GM21515 (cell line): ENCODE data around the gene RITA1.
"Not testable (repeated sequence)": the region's sequence is repeated elsewhere in the genome, so short reads cannot be mapped to it uniquely, and the experiment has no call there.

Experiments used
- ATAC-seq: cut with Tn5 transposase; IDR thresholded peaks from one replicate; pipeline ENCODE4 v1.9.1; 2021; ENCODE audit not compliant: unreplicated experiment

The RITA1 gene

DNA sequence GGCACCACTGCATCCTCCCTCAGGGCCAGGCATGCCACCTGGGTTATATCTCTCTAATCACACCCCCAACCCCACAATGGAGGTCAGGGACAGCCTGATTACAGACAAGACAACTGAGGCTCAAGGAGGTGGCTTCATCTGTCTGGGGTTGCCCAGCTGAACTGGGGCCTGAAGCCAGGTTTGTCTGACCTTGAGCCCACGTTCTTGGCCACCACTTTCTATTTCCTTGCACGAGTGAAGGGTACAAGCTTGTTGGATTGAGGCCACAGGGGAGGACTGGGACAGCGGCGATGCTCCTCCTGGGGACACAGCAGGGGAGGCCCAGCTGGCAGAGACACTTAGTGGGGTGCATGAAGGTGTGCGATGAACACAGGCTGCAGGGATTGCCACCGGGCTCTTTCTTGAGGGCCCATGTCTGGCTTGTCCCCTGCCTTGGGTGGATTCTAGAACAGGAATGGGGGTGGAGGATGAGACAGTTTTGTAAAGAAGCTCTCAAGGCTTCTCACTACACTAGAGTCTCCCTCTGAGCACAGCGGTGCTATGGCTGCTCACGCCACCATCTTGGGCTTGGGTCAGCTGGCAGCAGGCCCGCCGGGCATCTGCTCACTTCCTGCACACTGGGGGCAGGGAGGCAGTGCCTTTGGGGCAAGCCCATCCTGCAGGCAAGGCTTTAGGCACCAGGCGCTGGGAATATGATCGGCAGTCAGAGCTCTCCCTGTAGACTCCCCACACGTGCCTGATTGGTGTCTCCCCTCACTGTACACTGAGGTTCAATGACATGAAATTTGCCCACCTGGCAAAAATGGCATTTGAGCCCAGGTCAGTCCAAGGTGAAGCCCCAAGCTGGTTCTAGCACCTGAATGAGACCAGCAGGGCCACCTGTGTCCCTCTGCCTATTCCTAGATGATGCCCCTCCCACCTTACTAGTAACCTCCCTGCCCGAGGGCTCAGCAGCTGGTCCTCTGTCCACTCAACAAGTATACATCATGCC lies 16.0 kb downstream of the RITA1 start:
- no peak for ATAC-seq

DNA sequence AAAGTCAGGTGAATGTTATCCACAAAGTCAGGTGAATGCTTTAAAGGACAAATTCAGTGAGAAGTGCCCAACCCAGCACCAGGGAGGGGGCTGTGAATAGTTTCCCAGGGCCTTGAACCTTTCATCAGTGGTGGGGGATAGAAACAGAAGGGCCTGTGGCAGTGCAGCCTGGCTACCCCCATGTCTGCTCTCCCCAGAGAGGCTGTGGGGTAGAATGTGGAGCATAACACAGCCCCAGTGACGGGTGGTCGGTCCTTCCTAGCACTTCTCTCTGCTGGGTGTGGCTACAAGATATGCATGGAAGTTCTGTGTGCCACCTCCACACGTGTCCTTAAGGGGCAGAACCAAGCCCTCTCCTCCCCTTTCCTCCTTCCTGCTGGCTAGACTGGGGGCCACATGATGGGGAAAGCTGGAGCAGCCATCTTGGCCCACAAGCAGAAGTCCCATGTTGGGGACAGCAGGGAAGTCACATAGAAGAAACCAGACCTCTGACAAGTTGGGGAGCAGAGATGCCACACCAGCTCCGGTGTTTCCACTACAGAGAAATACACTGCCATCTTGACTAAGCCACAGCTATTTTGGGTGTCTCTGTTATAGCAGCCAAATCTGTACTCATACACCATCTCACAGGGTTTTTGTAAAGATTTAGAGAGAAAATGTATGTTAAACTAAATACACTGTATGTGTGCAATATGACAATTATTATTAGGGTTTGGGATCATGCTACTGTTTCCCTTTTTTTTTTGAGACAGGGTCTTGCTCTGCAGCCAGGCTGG lies 17.0 kb downstream of the RITA1 start:
- no peak for ATAC-seq

DNA sequence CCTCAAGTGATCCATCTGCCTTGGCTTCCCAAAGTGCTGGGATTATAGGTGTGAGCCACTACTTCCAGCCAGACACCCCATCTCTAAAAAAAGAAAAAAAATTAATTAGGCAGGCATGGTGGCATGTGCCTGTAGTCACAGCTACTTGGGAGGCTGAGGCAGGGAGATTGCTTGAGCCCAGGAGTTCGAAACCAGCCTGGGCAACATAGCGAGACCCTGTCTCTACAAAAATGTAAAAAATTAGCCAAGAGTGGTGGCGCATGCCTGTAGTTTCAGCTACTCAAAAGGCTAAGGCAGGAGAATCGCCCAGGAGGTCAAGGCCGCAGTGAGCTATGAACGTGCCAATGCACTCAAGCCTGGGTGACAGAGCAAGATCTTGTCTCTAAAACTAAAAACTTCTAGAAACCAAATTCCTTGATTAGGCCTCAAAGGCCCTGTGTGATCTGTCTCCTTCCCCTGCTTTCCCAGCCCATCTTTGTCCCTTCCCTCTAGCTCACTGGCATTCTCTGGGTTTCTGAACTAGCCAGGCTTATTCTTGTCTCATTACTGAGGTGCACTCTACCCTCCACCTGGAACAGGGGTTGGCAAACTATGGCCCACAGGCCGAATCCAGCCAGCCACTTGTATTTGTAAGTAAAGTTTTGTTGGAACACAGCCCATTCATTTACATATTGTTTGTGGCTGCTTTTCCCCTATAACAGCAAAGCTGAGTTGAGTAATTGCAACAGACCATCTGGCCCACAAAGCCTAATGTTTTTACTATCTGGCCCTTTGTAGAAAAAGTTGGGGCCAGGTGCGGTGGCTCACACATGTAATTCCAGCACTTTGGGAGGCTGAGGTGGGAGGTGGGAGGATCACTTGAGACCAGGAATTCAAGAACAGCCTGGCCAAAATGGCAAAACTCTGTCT lies 18.6 kb downstream of the RITA1 start:
- ATAC-seq = no peak

DNA sequence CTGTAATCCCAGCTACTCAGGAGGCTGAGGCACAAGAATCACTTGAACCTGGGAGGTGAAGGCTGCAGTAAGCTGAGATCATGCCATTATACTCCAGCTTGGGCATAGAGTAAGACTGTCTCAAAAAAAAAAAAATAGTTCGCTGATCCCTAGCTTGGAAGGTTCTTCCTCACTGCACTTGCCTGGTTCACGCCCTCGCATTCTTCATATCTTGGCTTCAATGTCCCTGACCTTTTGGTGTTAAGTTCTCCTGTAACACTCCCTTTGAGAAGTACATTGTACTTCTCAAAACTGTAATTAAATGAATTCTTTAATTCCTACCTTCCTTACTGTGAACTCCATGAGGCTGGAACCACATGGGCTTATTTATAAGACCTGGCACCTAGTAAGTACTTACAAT lies 19.3 kb downstream of the RITA1 start:
- no peak for ATAC-seq

DNA sequence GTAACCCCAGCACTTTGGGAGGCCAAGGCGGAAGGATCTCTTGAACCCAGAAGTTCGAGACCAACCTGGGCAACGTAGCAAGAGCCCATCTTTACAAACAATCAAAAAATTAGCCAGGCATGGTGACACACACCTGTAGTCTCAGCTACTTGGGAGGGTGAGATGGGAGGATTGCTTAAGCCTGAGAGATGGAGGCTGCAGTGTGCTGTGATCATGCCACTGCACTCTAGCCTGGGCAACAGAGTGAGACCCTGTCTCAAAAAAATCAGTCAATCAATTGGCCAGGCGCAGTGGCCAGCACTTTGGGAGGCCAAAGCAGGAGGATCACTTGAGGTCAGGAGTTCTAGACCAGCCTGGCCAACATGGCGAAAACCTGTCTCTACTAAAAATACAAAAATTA lies 21.3 kb downstream of the RITA1 start:
- ATAC-seq = not testable (repeated sequence)

DNA sequence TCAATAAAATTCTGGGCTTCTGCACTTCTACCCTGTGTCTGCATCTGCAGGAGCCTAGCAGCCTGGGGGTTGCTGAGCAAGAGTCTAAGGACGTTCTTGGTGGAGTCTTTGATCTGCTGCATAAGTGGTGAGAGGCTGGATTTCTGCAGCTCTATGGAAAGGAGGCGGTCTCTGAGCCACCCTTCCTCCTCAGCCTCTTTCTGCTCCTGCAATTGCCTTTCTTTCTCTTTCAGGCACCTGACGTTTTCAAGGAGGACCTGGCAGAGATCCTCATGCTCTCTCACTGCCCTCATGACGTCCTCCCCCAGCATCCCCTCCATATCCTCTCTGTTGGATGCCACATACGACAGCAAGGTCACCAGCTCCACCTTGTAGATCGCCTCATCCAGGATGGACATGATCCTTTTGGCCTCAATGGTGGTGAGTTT lies 22.1 kb downstream of the RITA1 start:
- peak; percentile 5 for ATAC-seq

DNA sequence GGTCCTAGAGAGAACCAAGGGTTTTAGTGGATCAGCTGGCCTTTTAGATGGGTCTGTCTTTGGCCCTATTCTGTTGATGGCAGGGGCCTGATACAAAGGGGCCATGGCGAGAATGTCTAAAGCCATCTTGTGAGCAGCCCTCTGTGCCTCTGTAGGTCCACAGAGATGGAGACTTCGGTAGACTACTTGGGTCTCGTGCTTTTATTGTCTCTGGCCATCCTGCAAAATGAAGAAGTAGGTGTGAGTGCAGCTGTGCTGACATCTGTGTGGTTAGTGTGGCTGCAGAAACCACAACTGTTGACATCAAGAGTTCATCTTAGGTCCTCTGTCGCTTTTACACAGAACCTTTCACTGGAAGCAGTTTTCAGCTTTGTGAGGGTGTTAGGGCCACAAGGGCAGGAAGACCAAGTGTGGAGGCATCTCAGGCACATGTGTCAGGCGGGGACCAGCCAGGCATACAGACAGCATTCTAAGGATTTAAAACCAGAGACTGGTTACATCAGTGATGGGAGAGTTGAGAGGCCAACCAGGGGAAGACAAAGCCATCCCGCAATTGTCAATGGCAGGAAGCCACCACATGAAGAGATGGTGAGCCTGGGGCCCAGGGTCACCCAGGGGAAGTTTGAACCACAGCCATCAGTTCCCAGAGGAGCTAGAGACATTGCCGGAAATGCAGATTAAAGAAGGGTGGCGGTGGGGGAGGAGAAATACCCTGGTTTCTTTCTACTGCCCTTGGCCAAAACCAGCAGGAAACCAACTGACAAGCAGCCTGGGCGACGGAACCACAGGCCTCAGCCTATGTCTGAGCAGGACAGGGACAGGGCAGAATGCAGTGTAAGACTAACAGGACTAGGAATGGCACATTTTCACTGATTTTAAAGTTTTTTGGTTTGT lies 22.8 kb downstream of the RITA1 start:
- peak; percentile 83 for ATAC-seq

DNA sequence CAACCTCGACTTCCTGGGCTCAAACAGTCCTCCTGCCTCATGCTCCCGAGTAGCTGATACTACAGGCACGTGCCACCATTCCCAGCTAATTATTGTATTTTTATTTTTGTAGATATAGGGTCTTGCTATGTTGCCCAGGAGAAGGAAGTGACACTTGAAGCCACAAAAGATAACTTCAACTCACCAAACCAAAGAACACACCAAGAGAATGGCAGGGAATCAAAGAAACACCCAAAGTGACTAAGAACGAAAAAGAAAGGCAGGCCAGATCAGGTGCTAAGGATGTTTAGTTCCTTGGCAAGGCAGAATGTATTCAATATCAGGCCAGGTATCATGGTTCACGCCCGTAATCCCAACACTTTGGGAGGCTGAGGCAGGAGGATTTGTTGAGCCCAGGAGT lies 25.6 kb downstream of the RITA1 start:
- ATAC-seq = no peak

DNA sequence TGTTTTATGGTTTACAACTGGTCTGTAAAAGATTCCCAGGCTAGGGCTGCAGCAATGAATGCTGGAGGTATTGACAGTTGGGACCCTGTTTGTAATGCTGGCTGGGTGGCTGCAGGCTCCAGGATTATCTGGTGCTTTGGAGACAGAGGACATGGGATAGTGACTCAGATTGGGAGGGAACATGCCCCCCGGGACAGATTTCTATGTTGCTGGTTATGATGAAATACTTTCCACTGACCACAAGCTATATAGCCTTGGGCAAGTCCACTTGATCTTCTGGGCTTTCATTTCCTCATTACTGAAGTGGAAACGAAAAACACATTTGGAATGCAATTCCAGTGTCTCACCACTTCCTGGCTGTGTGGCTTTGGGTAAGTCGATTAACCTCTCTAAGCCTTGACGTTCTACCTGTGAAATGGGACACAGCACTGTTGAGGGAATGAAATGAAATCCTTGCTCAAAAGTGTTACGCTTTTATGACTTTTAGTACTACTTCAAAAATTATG lies 29.4 kb downstream of the RITA1 start:
- ATAC-seq = no peak

DNA sequence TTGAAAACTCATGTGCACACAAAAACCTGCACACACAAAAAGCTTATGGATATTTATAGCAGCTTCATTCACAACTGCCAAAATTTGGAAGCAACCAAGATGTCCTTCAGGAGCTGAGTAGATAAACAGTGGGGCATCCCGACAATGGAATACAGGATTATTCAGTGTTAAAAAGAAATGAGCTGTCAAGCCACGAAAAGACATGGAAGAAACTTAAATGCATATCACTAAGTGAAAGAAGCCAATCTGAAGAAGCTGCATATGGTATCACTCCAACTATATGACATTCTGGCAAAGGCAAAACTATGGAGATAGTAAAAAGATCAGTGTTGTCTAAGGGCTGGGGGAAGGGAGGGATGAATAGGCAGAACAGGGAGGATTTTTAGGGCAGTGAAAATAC lies 30.5 kb downstream of the RITA1 start:
- ATAC-seq = no peak

DNA sequence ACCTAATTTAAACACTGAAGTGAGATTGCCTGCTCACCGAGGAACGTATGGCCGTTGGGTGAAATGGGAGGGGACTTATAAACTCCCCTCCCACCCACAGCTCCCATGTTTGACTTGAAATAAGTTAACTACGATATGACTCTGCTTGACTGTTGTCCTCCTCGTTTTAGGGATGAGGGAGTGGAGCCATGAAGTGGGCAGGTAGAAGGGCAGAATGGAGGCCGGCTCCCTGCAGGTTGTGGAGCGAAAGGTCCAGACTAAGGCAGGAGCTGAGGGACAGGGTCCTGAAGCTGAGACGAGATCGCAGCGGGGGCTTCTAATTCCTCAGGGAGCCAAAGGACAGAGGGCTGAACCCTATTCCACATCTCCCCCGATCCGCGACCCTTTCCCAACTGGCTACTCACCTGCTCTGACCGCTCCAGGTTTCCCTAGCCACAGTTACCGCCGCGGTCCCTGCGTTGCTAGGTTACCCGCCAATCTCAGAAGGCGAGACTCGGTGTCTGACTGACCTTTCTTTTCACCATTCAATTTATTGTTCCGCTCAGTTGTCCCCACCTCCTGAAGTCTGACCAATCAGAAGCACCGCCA lies 35.2 kb downstream of the RITA1 start:
- ATAC-seq = peak; percentile 5

DNA sequence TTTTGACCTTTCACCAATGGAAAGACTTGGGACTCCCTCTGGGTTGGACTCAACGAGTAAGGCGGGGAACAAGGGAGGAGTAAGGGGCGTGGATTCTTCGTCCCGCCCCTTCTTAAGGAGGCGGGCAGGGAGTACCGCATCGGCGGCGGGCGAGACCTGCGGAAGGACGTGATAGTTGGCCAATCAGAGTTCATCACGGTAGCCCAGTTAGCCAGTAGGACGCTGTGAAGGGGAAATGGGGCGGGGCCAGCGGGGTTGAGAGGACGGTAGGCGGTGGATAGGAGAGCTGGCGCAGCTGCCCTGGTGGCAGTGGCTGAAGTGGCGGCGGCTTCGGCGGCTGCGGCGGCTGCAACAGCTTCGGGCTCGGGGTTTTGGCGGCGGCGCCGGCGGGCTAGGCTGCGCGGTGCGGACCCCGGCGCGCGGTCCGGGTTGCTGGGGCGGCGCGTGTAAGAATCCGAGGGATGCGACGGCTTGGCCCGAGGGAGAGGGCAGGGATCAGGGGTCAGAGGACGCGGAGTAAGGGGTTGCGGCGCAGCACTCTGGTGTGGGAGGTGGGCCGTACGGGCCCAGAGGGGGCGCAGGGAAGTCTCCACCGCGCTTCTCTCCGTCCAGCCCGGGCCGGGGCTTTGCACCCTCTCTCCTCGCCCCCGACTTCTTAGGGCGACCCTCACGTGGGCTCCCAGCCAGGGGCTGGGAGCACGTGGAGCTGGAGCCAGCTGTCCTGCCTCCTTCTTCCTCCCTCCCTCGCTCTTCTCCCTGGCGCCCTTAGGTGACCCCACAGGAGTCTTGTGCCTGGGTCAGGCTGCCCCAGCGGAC lies 35.9 kb downstream of the RITA1 start, which contains the start of gene TPCN1:
Gene TPCN1 (plus strand): TSS at position 284 of the 816 bp plus-strand sequence. CDS start 5,389 bp downstream, outside the sequence.
- ATAC-seq = peak; percentile 92

DNA sequence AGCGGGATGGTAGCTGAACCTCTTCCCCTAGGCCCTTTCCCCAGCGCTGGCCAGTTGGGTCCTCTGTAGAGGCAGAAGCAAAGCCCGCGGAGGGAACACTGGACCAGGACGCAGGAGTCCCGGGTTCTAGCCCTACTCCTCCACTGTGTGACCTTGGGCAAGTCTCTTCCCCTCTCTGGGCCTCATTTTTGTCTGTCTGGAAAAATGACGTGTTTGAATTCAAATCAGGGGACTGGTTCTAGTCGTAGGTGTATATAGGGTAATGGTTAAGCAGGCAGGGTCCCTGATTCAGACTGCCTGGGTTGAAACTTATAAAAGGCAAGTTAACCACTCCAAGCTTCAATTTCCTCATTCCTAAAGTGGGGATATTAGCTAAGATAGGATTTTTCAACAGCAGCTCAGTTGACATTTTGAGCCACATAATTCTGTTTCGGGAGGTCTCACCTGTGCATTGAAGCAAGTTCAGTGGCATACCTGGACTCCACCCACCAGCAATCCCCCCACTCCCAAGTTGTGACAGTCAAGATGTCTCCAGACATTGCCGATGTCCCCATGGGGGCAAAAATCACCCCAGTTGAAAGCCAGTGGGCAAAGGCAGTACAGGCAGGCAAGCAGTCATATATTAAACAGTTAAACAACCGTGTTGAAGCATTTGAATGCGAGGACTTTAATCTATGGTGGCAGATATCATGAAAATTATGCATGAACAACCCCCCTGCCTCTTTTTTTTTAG lies 36.6 kb downstream of the RITA1 start:
- ATAC-seq = no peak

DNA sequence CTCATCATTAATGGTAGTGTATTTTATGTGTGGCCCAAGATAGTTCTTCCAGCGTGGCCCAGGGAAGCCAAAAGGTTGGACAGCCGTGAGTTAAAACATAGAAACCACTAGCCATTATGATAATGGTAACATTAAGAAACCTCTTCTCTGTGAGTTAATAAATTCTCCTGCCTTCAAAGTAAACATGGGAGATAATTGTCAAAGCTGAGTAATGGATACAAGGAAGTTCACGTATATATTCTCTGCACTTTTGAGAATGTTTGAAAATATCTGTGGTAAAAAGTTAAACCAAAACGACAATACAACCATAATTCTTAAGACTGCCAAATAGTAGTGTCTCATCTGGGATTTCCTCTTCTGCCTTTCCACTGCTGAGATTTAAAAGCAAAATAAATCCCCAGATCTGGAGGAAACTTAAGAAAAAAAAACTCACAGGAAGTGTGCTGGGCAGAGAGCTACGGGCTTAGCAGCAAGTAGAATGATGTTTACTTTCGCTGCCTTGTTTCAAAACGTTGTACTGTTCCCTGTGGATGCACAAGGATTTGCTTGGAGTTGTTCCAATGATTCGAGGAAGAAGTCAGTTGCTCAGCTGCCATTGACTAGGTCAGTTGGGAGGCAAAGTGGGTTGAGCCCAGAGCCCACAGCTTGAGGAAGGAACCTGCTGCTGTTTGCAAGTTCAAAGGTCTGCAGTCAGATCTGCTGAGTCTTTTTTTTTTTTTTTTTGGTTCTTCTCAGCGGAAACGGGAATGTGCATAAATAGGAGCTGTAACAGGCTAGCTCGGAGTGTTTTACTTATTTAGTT lies 37.4 kb downstream of the RITA1 start:
- ATAC-seq = no peak

DNA sequence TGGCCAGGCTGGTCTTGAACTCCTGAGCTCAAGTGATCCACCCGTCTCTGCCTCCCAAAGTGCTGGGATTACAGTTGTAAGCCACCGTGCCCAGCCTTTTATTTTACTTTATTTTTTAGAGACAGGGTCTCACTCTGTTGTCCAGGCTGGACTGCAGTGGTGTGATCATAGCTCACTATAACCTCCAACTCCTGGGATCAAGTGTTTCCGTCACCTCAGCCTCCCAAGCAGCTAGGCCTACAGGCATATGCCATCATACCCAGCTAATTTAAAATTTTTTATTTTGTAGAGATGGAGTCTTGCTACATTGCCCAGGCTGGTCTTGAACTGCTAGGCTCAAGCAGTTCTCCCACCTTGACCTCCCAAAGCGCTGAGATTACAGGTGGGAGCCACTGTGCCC lies 39.4 kb downstream of the RITA1 start:
- no peak for ATAC-seq

DNA sequence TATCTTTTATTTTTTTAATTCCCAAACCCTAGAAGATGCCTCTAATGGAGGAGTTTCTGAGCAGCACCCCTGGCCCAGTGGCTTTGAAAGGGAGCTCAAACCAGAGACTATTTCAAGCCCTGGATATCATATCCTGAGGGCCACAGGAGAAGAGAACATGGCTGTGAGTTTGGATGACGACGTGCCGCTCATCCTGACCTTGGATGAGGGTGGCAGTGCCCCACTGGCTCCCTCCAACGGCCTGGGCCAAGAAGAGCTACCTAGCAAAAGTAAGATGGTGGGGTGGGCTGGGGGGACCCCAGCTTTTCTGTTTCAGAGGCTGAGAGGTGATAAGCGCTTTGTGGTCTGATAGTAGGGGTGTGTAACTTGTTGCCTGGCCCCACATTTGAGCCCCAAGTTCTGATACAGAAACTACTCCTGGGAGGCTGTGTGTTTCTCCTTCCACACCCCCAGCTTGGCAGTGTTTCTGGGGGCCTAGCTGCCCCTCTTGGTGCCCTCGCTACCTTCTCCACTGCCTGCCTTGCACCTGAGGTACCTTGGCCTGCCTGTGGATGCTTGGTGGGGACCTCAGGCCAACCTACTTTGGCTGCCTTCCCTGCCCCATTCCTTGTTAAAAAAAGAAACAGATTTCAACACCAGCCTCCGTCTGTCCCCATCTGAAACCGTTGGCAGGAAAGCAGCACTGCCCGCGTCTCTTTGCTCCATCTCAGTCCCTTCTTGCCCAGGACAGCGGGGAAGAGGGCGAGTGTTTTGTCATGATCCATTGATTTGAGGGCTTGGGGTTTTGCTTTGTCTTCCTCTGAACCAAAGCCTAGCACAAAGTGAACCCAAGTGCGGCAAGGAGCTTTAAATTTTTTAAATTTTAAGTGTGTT lies 41.4 kb downstream of the RITA1 start:
- ATAC-seq = no peak
